Measurements from ENCODE around the gene MT1M.

The MT1M gene

GRCh38 chr16:56643080-56643778, 10.8 kb downstream of the MT1M start:
- Histone ChIP-seq H3K36me3 (ENCODE audit: control insufficient read depth in 1 of 2, insufficient read depth in 2 of 2, low read depth in 1 of 2, low read length in 2 of 2) (no peaks in the 10 kb centered on the region), H3K18ac (ENCODE audit: low read depth in 1 of 2, low read length in 2 of 2) (no peak overlapping the region), H3K4ac (ENCODE audit: low read depth in 1 of 2, low read length in 2 of 2) (no peak overlapping the region), H3K23ac (ENCODE audit: low read length in 2 of 2) (no peak overlapping the region), H3K4me1 (ENCODE audit: control insufficient read depth, insufficient read depth, low read depth, low read length) (peaks cover 15% of the 10 kb centered on the region), H3K14ac (ENCODE audit: low read length in 2 of 2) (no peak overlapping the region), H4K8ac (ENCODE audit: low read length) (no peak overlapping the region), H4K91ac (ENCODE audit: low read length) (no peak overlapping the region), H2AFZ (ENCODE audit: low read depth, low read length) (no peak overlapping the region), H3K79me1 (replicated peaks; ENCODE audit: low read length, poor library complexity, severe bottlenecking) (no peaks in the 10 kb centered on the region), H2BK120ac (ENCODE audit: low read depth, low read length) (no peak overlapping the region), H3K27ac (ENCODE audit: low read length, poor library complexity, severe bottlenecking) (no peak overlapping the region), H3K4me2 (ENCODE audit: low read length, poor library complexity, severe bottlenecking) (peak overlapping the region; percentile 48), H3K27me3 (ENCODE audit: control insufficient read depth in 1 of 2, insufficient read depth in 1 of 2, low read length in 2 of 2) (peaks cover 38 to 94% of the 10 kb centered on the region in 2 experiments), H3K4me3 (ENCODE audit: insufficient read depth in 1 of 2, low read depth in 1 of 2, low read length in 2 of 2) (peak overlapping the region; percentile 34 to 69), H3K9ac (ENCODE audit: low read length) (peak overlapping the region; percentile 54), H2BK5ac (ENCODE audit: low read depth, low read length, poor library complexity, severe bottlenecking) (no peak overlapping the region), H2AK5ac (ENCODE audit: low read length, severe bottlenecking) (no peak overlapping the region), H2BK15ac (ENCODE audit: low read depth, poor library complexity, severe bottlenecking) (no peak overlapping the region), H2BK12ac (ENCODE audit: low read length in 2 of 2) (no peak overlapping the region), H3K9me3 (ENCODE audit: control insufficient read depth, low read length) (no peaks in the 10 kb centered on the region)
- WGBS: 2% methylated on average over 42 of the region's 42 CpGs
- DNase-seq: no peak

DNA sequence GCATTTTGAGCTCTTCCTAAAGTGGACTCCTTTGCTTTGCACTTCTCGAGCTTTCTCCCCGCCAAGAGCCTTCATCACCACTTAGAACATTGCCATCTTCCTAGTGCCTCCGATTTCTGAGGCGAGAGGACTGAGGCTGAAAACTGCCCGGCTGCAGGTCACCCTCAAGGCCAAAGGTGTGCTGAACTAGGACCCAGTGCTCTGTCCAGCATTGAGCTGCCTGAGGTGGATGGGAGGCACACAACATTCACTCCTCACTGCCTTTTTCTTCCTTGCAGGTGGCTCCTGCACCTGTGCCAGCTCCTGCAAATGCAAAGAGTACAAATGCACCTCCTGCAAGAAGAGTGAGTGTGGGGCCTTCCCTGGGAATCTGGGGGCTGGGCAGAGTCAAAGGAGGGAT, 11.4 kb downstream of the MT1M start:
- H3K14ac ChIP-seq (ENCODE audit: low read length in 2 of 2): no peak overlapping the region
- no peak overlapping the region for H3K4ac ChIP-seq (ENCODE audit: low read depth in 1 of 2, low read length in 2 of 2)
- no peak overlapping the region for H4K8ac ChIP-seq (ENCODE audit: low read length)
- no peaks in the 10 kb centered on the region for H3K36me3 ChIP-seq (ENCODE audit: control insufficient read depth in 1 of 2, insufficient read depth in 2 of 2, low read depth in 1 of 2, low read length in 2 of 2)
- no peak for DNase-seq
- peaks cover 11% of the 10 kb centered on the region for H3K4me1 ChIP-seq (ENCODE audit: control insufficient read depth, insufficient read depth, low read depth, low read length)
- peaks cover 44 to 94% of the 10 kb centered on the region in 2 experiments for H3K27me3 ChIP-seq (ENCODE audit: control insufficient read depth in 1 of 2, insufficient read depth in 1 of 2, low read length in 2 of 2)
- H3K9me3 ChIP-seq (ENCODE audit: control insufficient read depth, low read length): no peaks in the 10 kb centered on the region
- peak overlapping the region; percentile 54 for H3K9ac ChIP-seq (ENCODE audit: low read length)
- H3K4me2 ChIP-seq (ENCODE audit: low read length, poor library complexity, severe bottlenecking): no peak overlapping the region
- H3K18ac ChIP-seq (ENCODE audit: low read depth in 1 of 2, low read length in 2 of 2): no peak overlapping the region
- peak overlapping the region in 1 of 2 experiments; percentile 69 for H3K4me3 ChIP-seq (ENCODE audit: insufficient read depth in 1 of 2, low read depth in 1 of 2, low read length in 2 of 2)
- no peak overlapping the region for H2AFZ ChIP-seq (ENCODE audit: low read depth, low read length)
- H4K91ac ChIP-seq (ENCODE audit: low read length): no peak overlapping the region
- no peak overlapping the region for H2BK5ac ChIP-seq (ENCODE audit: low read depth, low read length, poor library complexity, severe bottlenecking)
- no peak overlapping the region for H3K27ac ChIP-seq (ENCODE audit: low read length, poor library complexity, severe bottlenecking)
- peak overlapping the region in 1 of 2 experiments; percentile 9 for H3K23ac ChIP-seq (ENCODE audit: low read length in 2 of 2)
- H2AK5ac ChIP-seq (ENCODE audit: low read length, severe bottlenecking): no peak overlapping the region
- no peak overlapping the region for H2BK12ac ChIP-seq (ENCODE audit: low read length in 2 of 2)
- H2BK15ac ChIP-seq (ENCODE audit: low read depth, poor library complexity, severe bottlenecking): no peak overlapping the region
- no peak overlapping the region for H2BK120ac ChIP-seq (ENCODE audit: low read depth, low read length)
- 38% methylated on average over 5 of the region's 5 CpGs for WGBS
- H3K79me1 ChIP-seq (replicated peaks; ENCODE audit: low read length, poor library complexity, severe bottlenecking): no peaks in the 10 kb centered on the region

- no peak overlapping the region for H3K4me3 ChIP-seq (ENCODE audit: insufficient read depth in 1 of 2, low read depth in 1 of 2, low read length in 2 of 2)
- H3K9ac ChIP-seq (ENCODE audit: low read length): no peak overlapping the region
- no peak overlapping the region for H2BK120ac ChIP-seq (ENCODE audit: low read depth, low read length)
- no peak overlapping the region for H4K8ac ChIP-seq (ENCODE audit: low read length)
- H2BK5ac ChIP-seq (ENCODE audit: low read depth, low read length, poor library complexity, severe bottlenecking): no peak overlapping the region
- H3K4me2 ChIP-seq (ENCODE audit: low read length, poor library complexity, severe bottlenecking): no peak overlapping the region
- H3K27ac ChIP-seq (ENCODE audit: low read length, poor library complexity, severe bottlenecking): no peak overlapping the region
- DNase-seq: no peak
- no peak overlapping the region for H3K23ac ChIP-seq (ENCODE audit: low read length in 2 of 2)
- peaks cover 56 to 88% of the 10 kb centered on the region in 2 experiments for H3K27me3 ChIP-seq (ENCODE audit: control insufficient read depth in 1 of 2, insufficient read depth in 1 of 2, low read length in 2 of 2)
- WGBS: 70% methylated on average over 1 of the region's 1 CpG
- H3K4ac ChIP-seq (ENCODE audit: low read depth in 1 of 2, low read length in 2 of 2): no peak overlapping the region
- no peak overlapping the region for H3K14ac ChIP-seq (ENCODE audit: low read length in 2 of 2)
- H3K36me3 ChIP-seq (ENCODE audit: control insufficient read depth in 1 of 2, insufficient read depth in 2 of 2, low read depth in 1 of 2, low read length in 2 of 2): no peaks in the 10 kb centered on the region
- no peaks in the 10 kb centered on the region for H3K9me3 ChIP-seq (ENCODE audit: control insufficient read depth, low read length)
- no peak overlapping the region for H2BK12ac ChIP-seq (ENCODE audit: low read length in 2 of 2)
- no peak overlapping the region for H2AFZ ChIP-seq (ENCODE audit: low read depth, low read length)
- peaks cover 11% of the 10 kb centered on the region for H3K4me1 ChIP-seq (ENCODE audit: control insufficient read depth, insufficient read depth, low read depth, low read length)
- H2BK15ac ChIP-seq (ENCODE audit: low read depth, poor library complexity, severe bottlenecking): no peak overlapping the region
- H3K79me1 ChIP-seq (replicated peaks; ENCODE audit: low read length, poor library complexity, severe bottlenecking): no peaks in the 10 kb centered on the region
- H3K18ac ChIP-seq (ENCODE audit: low read depth in 1 of 2, low read length in 2 of 2): no peak overlapping the region
- H2AK5ac ChIP-seq (ENCODE audit: low read length, severe bottlenecking): no peak overlapping the region
- H4K91ac ChIP-seq (ENCODE audit: low read length): no peak overlapping the region
These were observed 12.9 kb downstream of the MT1M start for GRCh38 chr16:56645311-56645710.

- no peak overlapping the region for H3K23ac ChIP-seq (ENCODE audit: low read length in 2 of 2)
- no peak overlapping the region for H2BK12ac ChIP-seq (ENCODE audit: low read length in 2 of 2)
- H3K9ac ChIP-seq (ENCODE audit: low read length): no peak overlapping the region
- no peak overlapping the region for H4K91ac ChIP-seq (ENCODE audit: low read length)
- peaks cover 11% of the 10 kb centered on the region for H3K4me1 ChIP-seq (ENCODE audit: control insufficient read depth, insufficient read depth, low read depth, low read length)
- no peak overlapping the region for H2BK15ac ChIP-seq (ENCODE audit: low read depth, poor library complexity, severe bottlenecking)
- 0% methylated on average over 1 of the region's 1 CpG for WGBS
- no peak overlapping the region for H2AFZ ChIP-seq (ENCODE audit: low read depth, low read length)
- H3K4me3 ChIP-seq (ENCODE audit: insufficient read depth in 1 of 2, low read depth in 1 of 2, low read length in 2 of 2): no peak overlapping the region
- H3K4me2 ChIP-seq (ENCODE audit: low read length, poor library complexity, severe bottlenecking): no peak overlapping the region
- H2AK5ac ChIP-seq (ENCODE audit: low read length, severe bottlenecking): no peak overlapping the region
- DNase-seq: no peak
- H2BK120ac ChIP-seq (ENCODE audit: low read depth, low read length): no peak overlapping the region
- no peak overlapping the region for H4K8ac ChIP-seq (ENCODE audit: low read length)
- H3K4ac ChIP-seq (ENCODE audit: low read depth in 1 of 2, low read length in 2 of 2): no peak overlapping the region
- H3K79me1 ChIP-seq (replicated peaks; ENCODE audit: low read length, poor library complexity, severe bottlenecking): no peaks in the 10 kb centered on the region
- H3K14ac ChIP-seq (ENCODE audit: low read length in 2 of 2): no peak overlapping the region
- H3K36me3 ChIP-seq (ENCODE audit: control insufficient read depth in 1 of 2, insufficient read depth in 2 of 2, low read depth in 1 of 2, low read length in 2 of 2): no peaks in the 10 kb centered on the region
- H3K9me3 ChIP-seq (ENCODE audit: control insufficient read depth, low read length): no peaks in the 10 kb centered on the region
- no peak overlapping the region for H2BK5ac ChIP-seq (ENCODE audit: low read depth, low read length, poor library complexity, severe bottlenecking)
- H3K18ac ChIP-seq (ENCODE audit: low read depth in 1 of 2, low read length in 2 of 2): no peak overlapping the region
- H3K27me3 ChIP-seq (ENCODE audit: control insufficient read depth in 1 of 2, insufficient read depth in 1 of 2, low read length in 2 of 2): peaks cover 56 to 85% of the 10 kb centered on the region in 2 experiments
- no peak overlapping the region for H3K27ac ChIP-seq (ENCODE audit: low read length, poor library complexity, severe bottlenecking)
These were observed 13.4 kb downstream of the MT1M start for GRCh38 chr16:56645838-56646237.

Data from mesenchymal stem cell (in vitro differentiated cells and primary cell).